K562 (cell line): ENCODE data around the gene PRKCE. TPM values are rescaled to one million over a fixed set of nuclear protein-coding genes. Genes with fewer than 3 reads are reported as not detected.

ENCODE experiments used
- ATAC-seq: fragments of 200-7000 bp; cut with Tn5 transposase; 3 replicates; pipeline ENCODE4 v1.9.1; 2020; ENCODE audit warnings: moderate library complexity
- BruUV-seq: library from RNA; stranded (reverse); fragments of 400-500 nt; replicated peaks from 2 replicates; lab custom pipeline; 2021; lab: Mats Ljungman, UMichigan
- CTCF ChIA-PET: fragments of 300-600 bp; formaldehyde crosslinking; extraction: SDS; loops from one replicate; lab custom pipeline; 2021; ENCODE audit warnings: low intra/inter-chr PET ratio; lab: Yijun Ruan, JAX
- POLR2A ChIA-PET: fragments of 300-600, 350-650 bp; sonication (Branson Sonifier 250); formaldehyde crosslinking; extraction: SDS; loops from one replicate; lab custom pipeline; 2021; ENCODE audit warnings: antibody characterized with exemption, inconsistent platforms; lab: Yijun Ruan, JAX
- DNase-seq, 4 experiments: peaks; one replicate each; pipeline versions ENCODE4 v3.0.0 to v3.0.0-alpha.2; 2011 to 2018; ENCODE audit warnings: low spot score in 3 of 4, mixed read lengths in 3 of 4; ENCODE audit errors: extremely low read depth in 1 of 4
- FAIRE-seq: peaks from 2 replicates; lab custom pipeline; 2011; peaks lifted over from hg19 to GRCh38; lab: Jason Lieb, UNC
- H2AFZ ChIP-seq: 2 replicates; pipeline ENCODE4 v1.6.0; 2011; ENCODE audit warnings: low read depth, low read length, control low read depth, inconsistent platforms
- H3K27ac ChIP-seq: fragments of 200-600 bp; 3 replicates; pipeline ENCODE4 v1.8.0; 2011; ENCODE audit warnings: low read depth, mild to moderate bottlenecking, control low read depth, inconsistent platforms, low read length, moderate library complexity, mixed read lengths; ENCODE audit errors: extremely low read depth
- H3K27me3 ChIP-seq, 2 experiments: fragments of 300-600 bp in 1 of 2; 2 replicates in 1 of 2; 3 replicates in 1 of 2; pipeline versions ENCODE4 v1.6.0 to v1.8.0; 2011; ENCODE audit warnings: inconsistent platforms in 2 of 2, low read length in 2 of 2, mild to moderate bottlenecking in 1 of 2, mixed read lengths in 1 of 2, moderate library complexity in 1 of 2; ENCODE audit not compliant: control insufficient read depth in 2 of 2, insufficient read depth in 2 of 2
- H3K36me3 ChIP-seq: fragments of 300-600 bp; 3 replicates; pipeline ENCODE4 v1.8.0; 2011; ENCODE audit warnings: mild to moderate bottlenecking, low read length, inconsistent platforms; ENCODE audit not compliant: control insufficient read depth, insufficient read depth
- H3K4me1 ChIP-seq, 2 experiments: fragments of 200-600 bp in 1 of 2; replicated peaks in 1 of 2; 2 replicates in 1 of 2; 3 replicates in 1 of 2; pipeline versions ENCODE4 v1.5.1 to v1.8.0; 2011; ENCODE audit warnings: inconsistent platforms in 2 of 2, low read length in 2 of 2, mild to moderate bottlenecking in 1 of 2, mixed read lengths in 1 of 2, moderate library complexity in 1 of 2; ENCODE audit not compliant: control insufficient read depth in 2 of 2, insufficient read depth in 2 of 2
- H3K4me2 ChIP-seq: 2 replicates; pipeline ENCODE4 v1.6.1; 2011; ENCODE audit warnings: low read length, control low read depth, inconsistent platforms, mixed read lengths; ENCODE audit not compliant: insufficient read depth
- H3K4me3 ChIP-seq: fragments of 200-600 bp; sonication (generic), shearing (Covaris generic); 2 replicates; pipeline ENCODE4 v1.5.1; 2016; ENCODE audit warnings: control low read depth, inconsistent platforms
- H3K79me2 ChIP-seq: fragments of 200-600 bp; 3 replicates; pipeline ENCODE4 v1.8.0; 2011; ENCODE audit warnings: low read length, inconsistent platforms; ENCODE audit not compliant: control insufficient read depth, insufficient read depth
- H3K9ac ChIP-seq, 2 experiments: 2 replicates each; pipeline versions ENCODE4 v1.6.0 to v1.6.1; 2011; ENCODE audit warnings: low read depth in 2 of 2, low read length in 2 of 2, control low read depth in 1 of 2, inconsistent platforms in 1 of 2, mild to moderate bottlenecking in 1 of 2, mixed read lengths in 1 of 2; ENCODE audit not compliant: insufficient read depth in 1 of 2
- H3K9me1 ChIP-seq: one replicate; pipeline ENCODE4 v1.6.0; 2011; ENCODE audit warnings: inconsistent platforms, mild to moderate bottlenecking, low read length, moderate library complexity; ENCODE audit not compliant: control insufficient read depth, insufficient read depth
- H3K9me3 ChIP-seq: replicated peaks from 2 replicates; pipeline ENCODE4 v1.5.1; 2011; ENCODE audit warnings: low read depth, low read length, inconsistent platforms; ENCODE audit not compliant: control insufficient read depth, insufficient read depth
- H4K20me1 ChIP-seq: replicated peaks from 2 replicates; pipeline ENCODE4 v1.6.1; 2011; ENCODE audit warnings: low read length, inconsistent platforms, mixed read lengths; ENCODE audit not compliant: control insufficient read depth, insufficient read depth
- BMI1 ChIP-seq: fragments of 150-350 bp; IDR thresholded peaks from 2 replicates; pipeline ENCODE4 v1.6.1; 2014; ENCODE audit warnings: low read length
- CHD7 ChIP-seq: fragments of 200-600 bp; sonication (generic); IDR thresholded peaks from one replicate; pipeline ENCODE4 v1.6.1; 2012; ENCODE audit warnings: mild to moderate bottlenecking, low read depth, low read length, inconsistent platforms
- ELF4 ChIP-seq: fragments of 450-650 bp; formaldehyde crosslinking; IDR thresholded peaks from 2 replicates; pipeline ENCODE4 v1.4.0; 2022; ENCODE audit warnings: missing genetic modification characterization
- SAFB ChIP-seq: fragments of 200-400 bp; formaldehyde crosslinking; IDR thresholded peaks from 2 replicates; pipeline ENCODE4 v1.6.1; 2017; ENCODE audit warnings: low read depth, low read length, borderline replicate concordance
- ZNF274 ChIP-seq: IDR thresholded peaks from 2 replicates; pipeline ENCODE4 v1.6.1; 2011; ENCODE audit warnings: low read depth, mild to moderate bottlenecking, low read length, moderate library complexity, borderline replicate concordance
- ZZZ3 ChIP-seq: fragments of 450-650 bp; IDR thresholded peaks from 2 replicates; pipeline ENCODE4 v1.6.1; 2016; ENCODE audit warnings: antibody characterized with exemption, mild to moderate bottlenecking, moderate library complexity
- WGBS: fragments of 100-300 bp; shearing (Covaris generic); methylation state at CpG from one replicate; pipeline ENCODE4 v1.1.6; 2016; ENCODE audit warnings: low coverage, mixed read lengths; ENCODE audit not compliant: insufficient coverage; ENCODE audit errors: missing lambda C conversion rate; 5-methylcytosine and 5-hydroxymethylcytosine counted together
- in situ Hi-C: fragments of 300-500 bp; cut with MboI; formaldehyde crosslinking; loops from 4 replicates; pipeline ENCODE4 v1.15.0; 2018; ENCODE audit warnings: inconsistent platforms, mixed read lengths
- intact Hi-C: fragments of 100-400 bp; cut with micrococcal nuclease; formaldehyde crosslinking; loops from 2 replicates; pipeline ENCODE4 v1.14.2; 2022
- polyA plus RNA-seq, 8 experiments: library from polyadenylated mRNA; depleted of rRNA in 4 of 8; stranded (reverse) in 5 of 8; unstranded in 3 of 8; fragments of >200 nt; fragmentation: Nextera tagmentation in 2 of 8; fragmentation: Illumina TruSeq in 1 of 8; extraction: Ambion mirVana in 2 of 8; extraction: Trizol in 1 of 8; gene quantifications; 2 replicates each; pipeline versions ENCODE4 v1.2.1 to v1.2.3, GENCODE V29; 2011 to 2014; ENCODE audit warnings: inconsistent platforms in 1 of 8, missing spikeins in 1 of 8
- total RNA-seq, 7 experiments: library from RNA; depleted of rRNA in 6 of 7; stranded (reverse); fragments of >200 nt in 6 of 7; fragmentation: Illumina TruSeq in 2 of 7; extraction: Trizol in 2 of 7; gene quantifications; 2 replicates each; pipeline versions ENCODE4 v1.2.1 to v1.2.3, GENCODE V29; 2011 to 2021; ENCODE audit warnings: low replicate concordance in 1 of 7

Gene PRKCE
- total and polyA plus RNA-seq, 9 of the 15 experiments (the other 6 are each of a cell fraction or from before 2014, with no cell fraction given), result 0.06 to 1.0 (median 0.22) TPM; not detected in 1

- H3K4me1 ChIP-seq, result no peaks in the 10 kb centered on the region
- H3K36me3 ChIP-seq, result no peaks in the 10 kb centered on the region
Measured at GRCh38 chr2:45901468-45902032, 250.1 kb downstream of the PRKCE start.

More at GRCh38 chr2:45901468-45902032, 250.1 kb downstream of the PRKCE start:
- no peak overlapping the region for H3K4me3 ChIP-seq
- no TSS peak for BruUV-seq
- 0% methylated on average over 7 of the region's 7 CpGs for WGBS
- H3K4me2 ChIP-seq, result no peak overlapping the region
- H3K79me2 ChIP-seq, result no peaks in the 10 kb centered on the region
- peaks cover 23 to 44% of the 10 kb centered on the region in 2 experiments for H3K27me3 ChIP-seq
- H3K9me3 ChIP-seq, result no peaks in the 10 kb centered on the region
- FAIRE-seq (peak; percentile 35), ATAC-seq (no peak), DNase-seq (no peak)
- ChIA-PET POLR2A (no interaction called here), CTCF (interaction anchor here (0.6 kb wide), 1 partner anchor 638 kb away, joined by 4 read pairs; no protein-coding TSS in a partner anchor)
- H3K27ac ChIP-seq, result no peak overlapping the region
- H2AFZ ChIP-seq, result no peak overlapping the region
- intact Hi-C loops, result no loop called here
- no peak overlapping the region for H3K9ac ChIP-seq
- H3K9me1 ChIP-seq, result no peaks in the 10 kb centered on the region
- TF ChIP-seq ELF4 (CRISPR knock-in tag), result no peak
- no peak for TF ChIP-seq CHD7
- no peak for TF ChIP-seq BMI1
- no peak for TF ChIP-seq SAFB
- TF ChIP-seq ZZZ3, result no peak
- TF ChIP-seq ZNF274, result no peak
- no peaks in the 10 kb centered on the region; the same call in 1 of the 2 replicates for H4K20me1 ChIP-seq
- in situ Hi-C loops, result no loop called here
